ENCODE results near the gene SLC2A14.
"Not testable (repeated sequence)": the region's sequence is repeated elsewhere in the genome, so short reads cannot be mapped to it uniquely, and the experiment has no call there.

SLC2A14 gene

DNA sequence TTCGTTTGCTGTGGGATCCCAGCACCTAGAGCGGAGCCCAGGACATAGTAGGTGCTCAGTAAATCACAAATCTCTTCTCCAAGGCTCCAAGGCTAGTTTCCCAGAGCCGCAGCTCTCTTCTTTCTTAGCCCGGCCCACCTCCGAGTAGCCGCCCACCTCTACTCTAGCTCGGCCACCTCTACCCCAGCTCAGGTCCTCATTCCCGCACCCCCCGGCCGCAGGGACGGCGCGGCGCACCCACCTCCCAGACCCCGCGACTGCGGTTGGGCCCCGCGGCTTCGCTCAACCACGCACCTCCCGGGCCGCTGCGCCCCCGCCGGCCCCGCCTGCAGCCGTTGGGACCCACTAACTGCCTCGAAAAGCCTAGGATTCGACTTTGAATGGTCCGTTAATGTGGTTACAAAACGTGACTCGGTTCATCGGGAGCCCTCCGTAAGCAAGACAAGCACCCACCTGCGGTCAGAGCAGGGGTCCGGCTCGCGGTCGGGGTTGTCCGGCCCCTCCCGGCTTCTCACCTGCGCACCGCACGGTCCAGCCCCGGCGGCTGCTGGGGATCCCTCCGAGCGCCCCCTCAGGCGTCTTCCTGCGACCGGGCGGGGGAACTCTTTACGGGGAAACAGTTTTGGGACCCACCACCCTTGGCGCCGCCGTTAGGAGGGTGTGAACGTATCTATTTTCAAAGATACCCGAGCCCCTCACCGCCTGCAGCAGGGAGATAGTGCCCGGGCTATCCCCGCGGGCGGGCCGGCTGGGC, at the start of gene SLC2A14:
TSS of gene SLC2A14 (minus strand) at position 350 of the 754 bp plus-strand sequence. CDS start 3,035 bp downstream, outside the sequence.
- DNase-seq: no peak

DNA sequence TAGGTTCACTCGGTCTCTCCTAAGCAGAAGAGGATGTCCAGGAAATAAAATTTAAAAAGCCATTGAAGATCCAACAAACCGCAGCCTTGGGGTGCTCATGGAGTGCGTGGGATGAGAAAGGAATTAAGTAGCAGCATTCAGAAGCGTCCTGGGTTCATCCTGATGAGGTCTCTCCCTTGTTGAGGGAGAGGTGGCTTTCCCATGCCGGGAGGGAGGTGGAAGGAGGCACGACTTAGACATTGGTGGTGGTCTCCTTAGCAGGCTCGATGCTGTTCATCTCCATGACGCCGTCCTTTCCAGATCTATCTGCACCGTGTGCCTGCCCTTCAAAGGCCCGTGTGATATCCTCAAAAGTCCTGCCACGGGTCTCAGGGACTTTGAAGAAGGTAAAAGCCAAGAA, 48.5 kb upstream of the SLC2A14 start:
- not testable (repeated sequence) for DNase-seq

DNA sequence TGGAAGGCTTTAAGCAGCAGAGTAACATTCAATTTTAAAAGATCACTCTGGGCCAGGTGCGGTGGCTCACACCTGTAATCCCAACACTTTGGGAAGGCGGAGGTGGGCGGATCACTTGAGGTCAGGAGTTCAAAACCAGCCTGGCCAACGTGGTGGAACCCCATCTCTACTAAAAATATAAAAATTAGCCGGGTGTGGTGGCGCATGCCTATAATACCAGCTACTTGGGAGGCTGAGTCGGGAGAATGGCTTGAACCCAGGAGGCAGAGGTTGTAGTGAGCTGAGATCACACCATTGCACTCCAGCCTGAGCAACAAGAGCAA, 45.5 kb upstream of the SLC2A14 start:
- DNase-seq: not testable (repeated sequence)

- no peak for DNase-seq
These were observed 44.9 kb upstream of the SLC2A14 start for GRCh38 chr12:7917392-7918267.

DNA sequence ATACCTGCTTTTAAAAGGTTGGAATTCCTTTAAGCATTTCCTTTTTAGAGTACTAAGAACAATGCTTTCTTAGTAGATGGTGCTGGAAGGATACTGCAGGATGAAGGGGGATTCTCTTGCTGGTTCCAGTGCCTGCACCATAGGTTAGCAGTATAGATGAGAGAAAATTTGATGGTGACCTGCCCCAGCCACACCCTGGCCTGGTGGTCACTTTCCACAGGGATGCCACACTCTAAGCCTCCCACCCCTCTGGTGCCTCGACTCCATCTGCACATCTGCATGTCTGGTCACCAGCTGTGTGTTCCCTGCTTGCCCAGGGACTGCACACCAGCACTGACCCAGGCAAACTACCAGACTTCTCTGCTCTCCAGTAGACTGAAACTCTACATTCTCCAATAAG, 44.2 kb upstream of the SLC2A14 start:
- DNase-seq: no peak

- DNase-seq: no peak
These were observed 43.1 kb upstream of the SLC2A14 start for GRCh38 chr12:7915661-7916403.

GRCh38 chr12:7910106-7910505, 37.4 kb upstream of the SLC2A14 start:
- not testable (repeated sequence) for DNase-seq

DNA sequence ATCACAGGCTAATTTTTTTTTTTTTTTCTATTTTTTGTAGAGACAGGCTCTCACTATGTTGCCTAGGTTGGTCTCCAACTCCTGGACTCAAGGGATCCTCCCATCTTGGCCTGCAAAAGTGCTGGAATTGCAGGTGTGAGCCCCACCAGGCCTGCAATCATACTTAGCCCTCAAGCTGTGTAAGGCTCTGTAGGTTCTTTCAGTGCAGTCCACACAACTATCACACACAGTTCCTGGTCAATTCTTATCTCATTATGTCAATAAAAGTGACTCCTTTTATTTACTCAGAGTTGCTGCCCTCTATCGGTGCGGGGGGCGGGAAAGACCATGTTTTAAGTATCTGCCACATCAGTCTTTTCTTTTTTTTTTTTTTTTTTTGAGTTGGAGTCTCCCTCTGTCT, 34.3 kb upstream of the SLC2A14 start:
- DNase-seq: no peak

- DNase-seq: not testable (repeated sequence)
These were observed 33.6 kb upstream of the SLC2A14 start for GRCh38 chr12:7906303-7906702.

GRCh38 chr12:7905600-7906125, 32.9 kb upstream of the SLC2A14 start:
- not testable (repeated sequence) for DNase-seq

- DNase-seq: peak; percentile 30
These were observed 32.4 kb upstream of the SLC2A14 start for GRCh38 chr12:7905071-7905470.

GRCh38 chr12:7902416-7902815, 29.7 kb upstream of the SLC2A14 start:
- not testable (repeated sequence) for DNase-seq

DNA sequence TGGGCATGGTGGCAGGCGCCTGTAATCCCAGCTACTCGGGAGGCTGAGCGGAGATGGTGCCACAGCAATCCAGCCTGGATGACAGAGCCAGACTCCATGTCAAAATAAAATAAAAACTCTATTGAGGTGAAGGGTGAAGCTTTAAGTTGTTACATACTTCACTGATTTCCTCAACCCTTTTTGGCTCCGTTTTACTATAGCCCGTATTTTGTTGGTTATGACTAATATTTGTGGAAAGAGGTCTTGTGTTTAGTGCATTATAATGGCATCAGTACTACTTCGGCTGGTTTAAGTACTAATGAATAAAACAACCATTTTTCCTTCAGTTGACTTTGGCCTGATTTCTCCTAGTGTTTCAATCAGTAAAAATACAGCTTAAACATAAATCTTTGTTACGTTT, 27.0 kb upstream of the SLC2A14 start:
- DNase-seq: no peak

DNA sequence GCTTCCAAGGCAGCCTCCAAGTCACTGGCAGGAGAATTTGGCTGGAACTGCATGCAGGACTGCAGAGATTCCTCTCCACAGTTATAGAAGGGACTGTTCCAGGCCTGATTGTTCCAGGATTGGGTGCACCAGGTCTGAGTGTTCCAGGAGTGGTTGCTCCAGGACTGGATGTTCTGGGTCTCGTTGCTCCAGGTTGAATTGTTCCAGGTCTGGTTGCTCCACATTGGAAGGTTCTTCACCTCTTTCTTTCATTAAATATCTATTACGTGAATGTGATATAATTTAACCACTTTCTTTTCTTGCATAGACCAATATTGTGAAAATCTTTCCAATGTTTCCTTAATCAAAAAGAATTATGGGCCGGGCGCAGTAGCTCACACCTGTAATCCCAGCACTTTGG, 24.0 kb upstream of the SLC2A14 start:
- DNase-seq: not testable (repeated sequence)

DNA sequence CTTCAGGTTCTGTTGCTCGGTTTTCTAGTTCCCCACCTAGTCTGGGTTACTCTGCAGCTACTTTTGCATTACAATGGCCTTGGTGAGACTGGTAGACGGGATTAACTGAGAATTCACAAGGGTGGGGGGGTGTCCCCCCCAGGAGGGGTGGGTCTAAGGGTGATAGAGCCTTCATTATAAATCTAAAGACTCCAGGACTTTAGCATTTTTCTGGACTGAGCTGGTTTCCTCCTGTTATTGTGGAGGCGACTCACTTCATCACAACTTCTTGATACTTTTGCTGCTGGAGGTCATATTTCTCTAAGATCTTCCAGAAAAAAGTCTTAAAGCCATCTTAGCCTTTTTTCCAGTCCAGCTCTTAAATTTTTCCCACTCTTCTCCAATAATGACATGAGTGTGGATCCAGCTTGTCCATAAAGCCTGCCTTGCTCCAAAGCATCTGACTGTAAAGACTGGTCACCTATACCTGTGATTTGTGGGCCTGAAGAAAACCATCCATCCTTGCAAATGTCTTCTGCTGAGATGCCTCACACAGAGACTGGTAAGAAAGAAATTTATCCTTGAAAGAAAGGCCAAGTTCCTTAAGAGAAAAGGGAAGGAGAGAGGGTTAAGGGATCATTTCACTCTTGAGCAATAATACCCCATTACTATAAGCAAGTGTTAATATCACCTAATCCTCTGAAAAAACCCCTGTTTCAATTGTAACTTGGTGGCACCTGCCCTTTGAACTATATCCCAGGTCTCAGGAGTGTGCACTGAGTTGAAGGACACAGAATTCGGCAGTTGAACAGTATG, 19.7 kb upstream of the SLC2A14 start:
- DNase-seq: no peak

- no peak for DNase-seq
These were observed 12.0 kb upstream of the SLC2A14 start for GRCh38 chr12:7884689-7885088.

DNA sequence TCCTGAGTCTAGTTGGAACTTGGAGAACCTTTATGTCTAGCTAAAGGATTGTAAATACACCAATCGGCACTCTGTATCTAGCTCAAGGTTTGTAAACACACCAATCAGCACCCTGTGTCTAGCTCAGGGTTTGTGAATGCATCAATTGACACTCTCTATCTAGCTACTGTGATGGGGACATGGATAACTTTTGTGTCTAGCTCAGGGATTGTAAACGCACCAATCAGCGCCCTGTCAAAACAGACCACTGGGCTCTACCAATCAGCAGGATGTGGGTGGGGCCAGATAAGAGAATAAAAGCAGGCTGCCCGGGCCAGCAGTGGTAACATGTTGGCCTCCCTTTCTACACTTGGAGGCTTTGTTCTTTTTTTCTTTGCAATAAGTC, 9.0 kb upstream of the SLC2A14 start:
- not testable (repeated sequence) for DNase-seq

- DNase-seq: not testable (repeated sequence)
These were observed 8.4 kb upstream of the SLC2A14 start for GRCh38 chr12:7880952-7881735.

- no peak for DNase-seq
These were observed 6.5 kb upstream of the SLC2A14 start for GRCh38 chr12:7879246-7879645.

GRCh38 chr12:7877420-7877819, 4.7 kb upstream of the SLC2A14 start:
- no peak for DNase-seq

DNA sequence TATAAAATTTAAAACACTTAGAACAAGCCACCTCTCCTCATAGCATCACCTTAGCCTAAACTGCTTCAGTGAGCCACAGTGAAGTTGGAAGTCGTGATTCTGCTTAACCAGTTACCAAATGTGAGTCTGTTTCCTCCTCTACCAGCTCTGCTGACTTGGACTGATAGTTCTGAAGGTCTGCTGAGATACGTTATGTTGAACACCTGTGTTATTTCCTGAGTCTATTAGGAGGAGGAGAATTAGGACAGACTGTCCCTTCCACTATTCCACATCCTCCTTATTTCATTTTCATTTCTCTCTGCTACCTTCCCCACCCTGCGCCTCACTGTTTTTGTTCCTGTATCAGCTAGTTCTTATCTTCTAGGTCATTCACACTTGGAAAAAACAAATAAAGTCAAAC, 2.4 kb downstream of the SLC2A14 start:
- no peak for DNase-seq
